Activated CD8-positive, alpha-beta memory T cell treated with anti-CD3 and anti-CD28 coated beads, Interleukin-2, amount 50 U/mL, for 4 hours (primary cell): ENCODE measurements around the gene SRRM5.
"Not testable (repeated sequence)": the region's sequence is repeated elsewhere in the genome, so short reads cannot be mapped to it uniquely, and the experiment has no call there.

Experiments used
- DNase-seq: peaks from one replicate; pipeline ENCODE4 v3.0.0-alpha.2; 2020

The SRRM5 gene, protein sequence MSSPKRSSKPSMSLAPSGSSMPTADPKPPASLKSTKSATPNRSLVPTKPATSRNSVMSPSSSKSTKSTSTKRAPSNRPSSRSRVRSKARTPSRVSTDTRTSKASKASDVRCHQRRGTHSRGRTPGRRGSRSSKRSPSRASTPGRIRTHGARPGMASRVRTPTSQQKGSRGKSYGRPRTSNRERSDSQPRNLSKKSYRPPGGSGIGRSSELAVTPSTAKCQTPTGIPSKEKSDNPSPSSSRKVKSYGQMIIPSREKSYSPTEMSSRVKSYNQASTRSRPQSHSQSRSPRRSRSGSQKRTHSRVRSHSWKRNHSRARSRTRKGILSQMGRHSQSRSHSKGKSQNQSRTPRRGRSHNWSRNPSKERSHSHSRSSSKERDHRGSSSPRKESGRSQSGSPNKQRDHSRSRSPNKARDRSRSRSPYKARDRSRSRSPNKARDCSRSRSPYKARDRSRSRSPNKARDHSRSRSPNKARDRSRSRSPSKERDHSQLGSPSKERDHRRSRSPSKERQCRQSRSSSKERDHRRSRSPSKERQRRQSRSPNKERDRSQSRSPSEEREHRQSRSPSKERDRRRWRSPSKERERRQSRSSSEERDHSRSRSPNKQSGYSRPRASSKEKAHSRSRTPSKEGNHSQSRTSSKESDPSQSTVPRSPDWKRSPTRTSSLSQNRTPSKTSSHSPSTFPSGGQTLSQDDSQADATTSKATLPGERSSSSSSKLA

GRCh38 chr19:43611788-43612187, at the start of gene SRRM5:
Gene SRRM5 (plus strand): TSS chr19:43612088. CDS start chr19:43612122, 34 bp downstream.
- DNase-seq: no peak

DNA sequence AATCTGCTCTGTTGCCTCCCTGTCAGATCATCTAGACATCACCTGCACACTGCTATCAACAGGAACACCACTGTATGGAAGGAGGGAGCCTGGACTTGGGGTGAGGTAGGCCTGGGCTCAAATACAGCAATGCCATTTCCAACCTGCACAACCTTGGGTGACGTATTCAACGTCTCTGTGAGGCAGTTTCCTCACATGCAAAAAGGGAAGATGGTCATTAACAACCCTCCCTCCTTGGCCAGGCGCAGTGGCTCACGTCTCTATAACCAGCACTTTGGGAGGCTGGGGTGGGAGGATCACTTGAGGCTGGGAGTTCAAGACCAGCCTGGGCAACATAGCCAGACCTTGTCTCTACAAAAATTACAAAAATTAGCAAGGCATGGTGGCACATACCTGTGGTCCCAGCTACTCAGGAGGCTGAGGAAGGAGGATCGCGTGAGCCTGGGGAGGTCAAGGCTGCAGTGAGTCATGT, 49.6 kb upstream of the SRRM5 start:
- DNase-seq: no peak

GRCh38 chr19:43562698-43563241, 49.1 kb upstream of the SRRM5 start:
- DNase-seq: peak; percentile 70

- no peak for DNase-seq
Observed at GRCh38 chr19:43563816-43564457, 48.0 kb upstream of the SRRM5 start.

DNA sequence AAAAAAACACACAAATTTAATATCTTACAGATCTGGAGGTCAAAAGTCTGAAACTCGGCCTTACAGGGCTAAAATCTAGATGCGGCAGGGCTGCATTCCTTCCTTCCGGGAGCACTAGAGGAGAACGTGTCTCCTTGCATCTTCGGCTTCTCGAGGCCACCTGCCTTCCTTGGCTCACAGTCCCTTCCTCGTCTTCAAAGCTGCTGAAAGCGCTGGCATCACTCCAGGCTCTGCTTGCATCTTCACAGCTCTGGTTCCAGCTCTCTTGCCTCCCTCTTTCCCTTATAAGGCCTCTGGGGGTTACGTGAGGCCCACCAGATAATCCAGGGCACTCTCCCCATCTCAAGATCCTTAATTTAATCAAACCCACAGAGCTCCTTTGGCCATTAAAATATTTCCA, 47.1 kb upstream of the SRRM5 start:
- no peak for DNase-seq

GRCh38 chr19:43569657-43570056, 42.2 kb upstream of the SRRM5 start:
- no peak for DNase-seq

DNA sequence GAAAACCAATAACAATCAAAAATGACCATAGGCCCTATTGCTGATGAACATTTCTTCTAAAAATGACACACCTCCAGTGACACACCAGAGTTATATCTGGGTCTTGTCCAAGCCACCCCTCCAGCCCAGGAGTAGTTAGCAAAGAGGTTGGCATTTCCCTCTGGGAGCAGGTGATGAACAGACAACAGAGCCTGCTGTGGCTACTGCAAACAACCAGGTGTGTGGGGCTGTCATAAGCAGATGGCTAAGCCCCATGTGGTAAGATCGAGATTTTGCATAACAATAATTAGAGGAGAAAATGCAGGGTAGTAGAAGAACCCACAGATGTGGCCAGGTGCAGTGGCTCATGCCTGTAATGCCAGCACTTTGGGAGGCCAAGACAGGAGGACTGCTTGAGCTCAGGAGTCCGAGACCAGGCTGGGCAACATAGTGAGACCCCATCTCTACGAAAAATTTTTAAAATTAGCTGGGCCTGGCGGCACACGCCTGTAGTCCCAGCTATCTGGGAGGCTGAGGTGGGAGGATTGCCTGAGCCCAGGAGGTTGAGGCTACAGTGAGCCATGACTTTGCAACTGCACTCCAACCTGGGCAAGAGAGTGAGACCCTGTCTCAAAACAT, 41.6 kb upstream of the SRRM5 start:
- DNase-seq: no peak

GRCh38 chr19:43572171-43572588, 39.7 kb upstream of the SRRM5 start:
- DNase-seq: no peak

DNA sequence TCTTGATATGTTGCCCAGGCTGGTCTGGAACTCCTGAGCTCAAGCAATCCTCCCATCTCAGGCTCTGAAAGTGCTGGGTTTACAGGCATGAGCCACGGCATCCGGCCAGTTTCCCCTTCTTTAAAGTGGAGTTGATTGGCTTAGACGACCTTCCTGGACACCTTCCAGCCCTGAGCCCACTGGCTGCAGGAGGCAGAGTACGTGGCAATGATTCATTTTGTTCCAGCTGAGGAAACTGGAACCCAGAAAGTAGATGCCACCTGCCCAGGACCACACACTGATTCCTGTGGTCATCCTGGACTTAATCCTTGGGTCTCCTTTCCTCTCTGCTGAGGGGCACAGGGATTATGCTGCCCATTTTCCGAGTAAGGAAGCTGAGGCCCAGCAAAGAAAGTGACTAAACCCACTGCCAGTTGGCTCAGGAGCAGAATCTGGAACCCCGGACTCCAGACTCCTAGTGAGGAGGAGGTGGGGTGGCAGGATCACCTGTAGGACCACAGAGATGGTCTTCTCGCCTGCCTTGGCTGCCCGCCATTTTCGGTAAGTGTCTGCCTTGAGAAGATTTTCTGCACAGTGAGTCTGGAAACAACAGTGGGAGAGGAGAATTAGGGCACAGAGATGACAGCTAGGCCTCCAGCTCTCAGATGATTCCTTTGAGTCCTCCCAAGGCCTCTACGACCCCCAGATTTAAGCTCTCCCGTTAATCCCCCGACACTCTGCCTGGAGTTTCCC, 37.3 kb upstream of the SRRM5 start:
- no peak for DNase-seq

DNA sequence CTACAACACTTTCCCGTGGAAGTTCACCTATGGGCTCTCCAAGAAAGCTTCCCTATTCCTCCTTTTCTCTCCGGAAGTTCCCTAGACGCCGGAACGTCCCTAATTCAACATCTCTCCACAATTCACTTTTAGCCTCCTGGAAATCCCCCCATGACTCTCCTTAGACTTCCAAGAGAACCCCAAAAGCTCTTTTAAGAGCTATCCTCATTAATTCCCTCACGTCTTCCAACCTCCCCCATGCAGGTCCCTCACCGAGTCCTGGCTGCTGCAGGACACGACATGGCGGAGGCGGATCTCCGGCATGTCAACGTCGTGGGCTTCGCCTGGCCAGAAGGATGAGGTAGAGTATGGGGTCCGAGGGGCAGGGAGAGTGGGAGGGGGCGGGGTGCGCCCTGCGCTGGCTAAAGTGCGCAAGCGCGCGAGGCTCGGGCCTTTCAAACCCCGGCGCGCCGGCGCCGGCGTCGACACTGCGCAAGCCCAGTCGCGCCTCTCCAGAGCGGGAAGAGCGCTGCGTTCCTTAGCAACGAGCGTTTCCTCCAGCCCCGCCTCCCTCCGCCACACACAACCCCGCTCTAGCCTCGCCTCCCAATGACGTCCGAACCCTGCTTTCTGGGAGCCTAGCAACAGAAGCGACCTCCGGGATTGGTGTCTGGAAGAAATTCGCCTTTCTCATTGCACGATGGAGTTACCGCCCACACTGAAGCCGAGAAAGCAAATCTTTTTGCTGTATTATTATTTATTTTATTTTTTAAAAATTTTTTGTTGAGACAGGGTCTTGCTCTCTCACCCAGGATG, 36.5 kb upstream of the SRRM5 start, which contains the start of the genes PINLYP and XRCC1:
Gene PINLYP (plus strand): TSS at position 646 of the 795 bp plus-strand sequence. CDS start 1,391 bp downstream, outside the sequence.
Gene XRCC1 (minus strand): TSS at position 372 of the 795 bp plus-strand sequence. CDS start 69 bp downstream, at position 303.
- peak; percentile 94 for DNase-seq

GRCh38 chr19:43575955-43576878, 35.7 kb upstream of the SRRM5 start:
- no peak for DNase-seq

GRCh38 chr19:43578787-43579186, 33.1 kb upstream of the SRRM5 start:
- DNase-seq: no peak

DNA sequence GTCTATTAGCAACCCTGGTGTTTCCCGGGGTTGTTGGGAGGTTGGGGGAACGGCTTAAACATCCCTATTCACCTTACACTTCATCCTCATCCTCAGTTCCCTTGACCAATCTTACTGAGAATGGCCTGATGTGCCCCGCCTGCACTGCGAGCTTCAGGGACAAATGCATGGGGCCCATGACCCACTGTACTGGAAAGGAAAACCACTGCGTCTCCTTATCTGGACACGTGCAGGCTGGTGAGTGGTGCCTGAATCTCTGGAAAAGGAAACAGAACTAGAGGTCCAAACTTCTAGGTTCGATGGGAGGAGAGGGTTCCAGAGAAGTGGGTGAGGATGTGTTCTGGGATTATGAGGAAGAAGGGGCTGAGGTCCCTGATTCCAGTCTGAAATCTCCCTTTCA, 30.4 kb upstream of the SRRM5 start:
- DNase-seq: no peak

DNA sequence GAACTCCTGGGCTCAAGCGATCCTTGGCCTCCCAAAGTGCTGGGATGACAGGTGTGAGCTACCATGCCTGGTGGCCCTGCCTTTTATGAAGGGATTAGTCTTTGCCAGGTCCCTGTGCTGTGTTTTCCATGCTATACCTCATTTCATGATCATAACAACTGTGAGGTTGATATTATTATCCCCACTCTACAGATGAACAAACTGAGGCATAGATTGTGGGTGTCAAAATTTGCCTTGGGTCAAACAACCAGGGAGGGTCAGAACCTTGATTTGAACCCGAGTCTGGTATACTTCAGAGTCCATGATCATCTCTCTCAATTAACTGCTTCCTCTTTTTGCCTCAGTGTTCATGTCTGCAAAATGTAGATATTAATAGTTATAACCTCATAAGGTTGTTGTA, 29.4 kb upstream of the SRRM5 start:
- no peak for DNase-seq

- DNase-seq: no peak
Observed at GRCh38 chr19:43584484-43584883, 27.4 kb upstream of the SRRM5 start.

DNA sequence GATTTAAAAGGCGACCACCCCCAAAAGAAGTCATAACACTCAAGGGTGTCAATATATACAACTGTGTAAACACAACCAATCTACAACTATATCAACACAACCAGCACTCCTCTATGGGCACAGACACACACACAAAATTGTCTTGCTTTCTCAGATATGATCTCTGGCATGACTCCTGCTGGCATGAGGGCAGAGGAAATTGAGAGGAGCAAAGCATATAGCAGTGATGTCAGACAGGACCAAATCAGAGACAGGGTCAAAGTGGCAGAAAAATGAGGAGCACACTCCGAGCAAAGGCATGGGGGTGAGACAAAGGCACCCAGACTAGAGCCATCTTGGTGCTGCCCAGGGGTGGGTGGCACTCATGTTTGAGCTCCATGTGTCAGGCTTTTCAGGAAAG, 25.5 kb upstream of the SRRM5 start:
- no peak for DNase-seq

GRCh38 chr19:43587029-43587428, 24.9 kb upstream of the SRRM5 start:
- DNase-seq: not testable (repeated sequence)

DNA sequence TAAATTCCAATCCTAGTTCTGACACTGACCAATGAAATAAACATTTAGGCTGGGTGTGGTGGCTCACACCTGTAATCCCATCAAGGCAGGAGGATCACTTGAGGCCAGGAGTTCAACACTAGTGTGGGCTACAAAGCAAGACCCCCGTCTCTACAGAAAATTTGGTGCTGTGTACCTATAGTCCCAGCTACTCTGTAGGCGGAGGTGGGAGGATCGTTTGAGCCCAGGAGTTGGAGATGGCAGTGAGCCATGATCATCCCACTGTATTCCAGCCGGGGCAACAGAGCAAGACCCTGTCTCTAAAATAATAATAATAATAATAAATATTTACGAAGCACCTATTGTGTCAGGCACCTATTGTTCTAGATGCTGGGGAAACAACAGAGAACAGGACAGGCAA, 22.6 kb upstream of the SRRM5 start:
- DNase-seq: no peak

GRCh38 chr19:43589678-43590077, 22.2 kb upstream of the SRRM5 start:
- DNase-seq: no peak
